K562 (cell line): ENCODE results near the gene ARHGDIA. TPM values are rescaled to one million over a fixed set of nuclear protein-coding genes. Genes with fewer than 3 reads are reported as not detected.

ENCODE experiments used
- ERF ChIP-seq: fragments of 450-650 bp; formaldehyde crosslinking; IDR thresholded peaks from 2 replicates; pipeline ENCODE4 v1.4.0; 2020; ENCODE audit warnings: mild to moderate bottlenecking, mixed read lengths
- EWSR1 ChIP-seq: fragments of 450-650 bp; IDR thresholded peaks from 2 replicates; pipeline ENCODE4 v1.6.1; 2018; ENCODE audit warnings: borderline replicate concordance, mild to moderate bottlenecking, low read depth, moderate library complexity; ENCODE audit not compliant: partially characterized antibody
- KLF10 ChIP-seq: fragments of 250-450 bp; sonication (Bioruptor Pico); IDR thresholded peaks from 2 replicates; pipeline ENCODE4 v1.6.1; 2021; ENCODE audit warnings: matching md5 sums
- MBD2 ChIP-seq: sonication (generic); IDR thresholded peaks from 2 replicates; pipeline ENCODE4 v1.6.1; 2016; ENCODE audit warnings: low read depth, borderline replicate concordance
- NONO ChIP-seq, 2 experiments: fragments of 200-400 bp in 1 of 2; fragments of 450-650 bp in 1 of 2; formaldehyde crosslinking in 1 of 2; IDR thresholded peaks; 2 replicates each; pipeline ENCODE4 v1.6.1; 2017; ENCODE audit warnings: low read depth in 2 of 2, mild to moderate bottlenecking in 2 of 2, moderate library complexity in 2 of 2, low read length in 1 of 2
- RAD21 ChIP-seq, 2 experiments: fragments of 250-450 bp in 1 of 2; fragments of 450-650 bp in 1 of 2; sonication (Bioruptor Pico) in 1 of 2; formaldehyde crosslinking in 1 of 2; IDR thresholded peaks in 1 of 2; conservative IDR thresholded peaks in 1 of 2; 2 replicates each; pipeline versions ENCODE4 v1.4.0 to v1.8.0; 2020 to 2022; ENCODE audit warnings: mild to moderate bottlenecking in 2 of 2, moderate library complexity in 1 of 2
- RBM25 ChIP-seq: fragments of 200-400 bp; formaldehyde crosslinking; IDR thresholded peaks from 2 replicates; pipeline ENCODE4 v1.6.1; 2018; ENCODE audit warnings: low read length, low read depth, moderate library complexity; ENCODE audit not compliant: severe bottlenecking
- RERE ChIP-seq: sonication (generic); formaldehyde crosslinking; IDR thresholded peaks from 2 replicates; pipeline ENCODE4 v1.8.0; 2023; ENCODE audit warnings: missing genetic modification reagents, mild to moderate bottlenecking, borderline replicate concordance
- RNF2 ChIP-seq: sonication (generic); IDR thresholded peaks from 2 replicates; pipeline ENCODE4 v1.6.1; 2016
- SRF ChIP-seq, 2 experiments: fragments of 250-450, 450-650 bp in 1 of 2; sonication (Bioruptor Pico) in 1 of 2; sonication (generic) in 1 of 2; formaldehyde crosslinking; IDR thresholded peaks; 2 replicates each; pipeline versions ENCODE4 v1.5.0 to v1.5.1; 2020 to 2022; ENCODE audit warnings: mild to moderate bottlenecking in 1 of 2, missing genetic modification reagents in 1 of 2
- YBX1 ChIP-seq: fragments of 450-650 bp; IDR thresholded peaks from 2 replicates; pipeline ENCODE4 v1.7.1; 2016; ENCODE audit warnings: mild to moderate bottlenecking
- ZNF512 ChIP-seq: IDR thresholded peaks from 2 replicates; pipeline ENCODE4 v1.6.1; 2016; ENCODE audit warnings: missing genetic modification characterization, missing compliant biosample characterization
- ZNF583 ChIP-seq: fragments of 250-450 bp; sonication (Bioruptor Pico); IDR thresholded peaks from 2 replicates; pipeline ENCODE4 v1.4.0; 2020
- ZNF79 ChIP-seq: fragments of 250-450 bp; sonication (Bioruptor Pico); IDR thresholded peaks from 2 replicates; pipeline ENCODE4 v1.4.0; 2020; ENCODE audit warnings: low read depth, mild to moderate bottlenecking, moderate library complexity
- polyA plus RNA-seq, 8 experiments: library from polyadenylated mRNA; depleted of rRNA in 4 of 8; stranded (reverse) in 5 of 8; unstranded in 3 of 8; fragments of >200 nt; fragmentation: Nextera tagmentation in 2 of 8; fragmentation: Illumina TruSeq in 1 of 8; extraction: Ambion mirVana in 2 of 8; extraction: Trizol in 1 of 8; gene quantifications; 2 replicates each; pipeline versions ENCODE4 v1.2.1 to v1.2.3, GENCODE V29; 2011 to 2014; ENCODE audit warnings: inconsistent platforms in 1 of 8, missing spikeins in 1 of 8
- total RNA-seq, 7 experiments: library from RNA; depleted of rRNA in 6 of 7; stranded (reverse); fragments of >200 nt in 6 of 7; fragmentation: Illumina TruSeq in 2 of 7; extraction: Trizol in 2 of 7; gene quantifications; 2 replicates each; pipeline versions ENCODE4 v1.2.1 to v1.2.3, GENCODE V29; 2011 to 2021; ENCODE audit warnings: low replicate concordance in 1 of 7
- TF ChIP-seq, protein P1 (sequence below), 2 experiments: IDR thresholded peaks; 2 replicates each; pipeline ENCODE4 v1.6.1; 2011; ENCODE audit warnings: borderline replicate concordance in 1 of 2, control low read depth in 1 of 2, low read depth in 1 of 2, low read length in 1 of 2, mild to moderate bottlenecking in 1 of 2, mixed read lengths in 1 of 2, moderate library complexity in 1 of 2; ENCODE audit not compliant: insufficient read depth in 1 of 2, insufficient read length in 1 of 2, poor library complexity in 1 of 2, severe bottlenecking in 1 of 2; ENCODE audit errors: extremely low read depth in 1 of 2

ARHGDIA gene
- total and polyA plus RNA-seq, 9 of the 15 experiments (the other 6 are each of a cell fraction or from before 2014, with no cell fraction given), result 9.6 to 340 (median 97.6) TPM

- TF ChIP-seq, protein P1, sequence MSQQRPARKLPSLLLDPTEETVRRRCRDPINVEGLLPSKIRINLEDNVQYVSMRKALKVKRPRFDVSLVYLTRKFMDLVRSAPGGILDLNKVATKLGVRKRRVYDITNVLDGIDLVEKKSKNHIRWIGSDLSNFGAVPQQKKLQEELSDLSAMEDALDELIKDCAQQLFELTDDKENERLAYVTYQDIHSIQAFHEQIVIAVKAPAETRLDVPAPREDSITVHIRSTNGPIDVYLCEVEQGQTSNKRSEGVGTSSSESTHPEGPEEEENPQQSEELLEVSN (IDR thresholded peaks at IDR 0.05; ENCODE audit: borderline replicate concordance in 1 of 2, extremely low read depth in 1 of 2, insufficient read depth in 1 of 2, insufficient read length in 1 of 2, low read depth in 1 of 2, low read length in 1 of 2, poor library complexity in 1 of 2, severe bottlenecking in 1 of 2), result peak in 1 of 2 experiments; percentile 52
- no peak for TF ChIP-seq YBX1
- TF ChIP-seq RAD21 (CRISPR knock-in tag; conservative IDR thresholded peaks at IDR 0.05 in 1 of 2, IDR thresholded peaks at IDR 0.05 in 1 of 2), result 0 out of 4 replicates have a peak, but pooled peaks of 1 of the 2 experiments have one; percentile 17
- no peak for TF ChIP-seq RERE (CRISPR knock-in tag)
- no peak for TF ChIP-seq ZNF512 (tag)
- TF ChIP-seq ZNF79 (CRISPR knock-in tag), result no peak
- no peak for TF ChIP-seq KLF10
- TF ChIP-seq NONO (IDR thresholded peaks at IDR 0.05; ENCODE audit: low read depth in 2 of 2, low read length in 1 of 2), result peak in 1 of 2 experiments; percentile 93; a peak in 2 of 4 replicates
- no peak for TF ChIP-seq EWSR1
- TF ChIP-seq ZNF583, result 0 out of 2 replicates have a peak, but pooled peaks have one; percentile 38
- TF ChIP-seq RNF2, result no peak
- TF ChIP-seq MBD2, result no peak
- TF ChIP-seq RBM25, result no peak
- TF ChIP-seq SRF (CRISPR knock-in tag; IDR thresholded peaks at IDR 0.05), result 0 out of 4 replicates have a peak, but pooled peaks of 1 of the 2 experiments have one; percentile 32
- peak; percentile 76 for TF ChIP-seq ERF (CRISPR knock-in tag)
These were observed 46.6 kb upstream of the ARHGDIA start, which contains the start of gene SIRT7 (continued) for GRCh38 chr17:81917565-81918332.
